Measurements from ENCODE around the gene OPN3.

Gene OPN3

DNA sequence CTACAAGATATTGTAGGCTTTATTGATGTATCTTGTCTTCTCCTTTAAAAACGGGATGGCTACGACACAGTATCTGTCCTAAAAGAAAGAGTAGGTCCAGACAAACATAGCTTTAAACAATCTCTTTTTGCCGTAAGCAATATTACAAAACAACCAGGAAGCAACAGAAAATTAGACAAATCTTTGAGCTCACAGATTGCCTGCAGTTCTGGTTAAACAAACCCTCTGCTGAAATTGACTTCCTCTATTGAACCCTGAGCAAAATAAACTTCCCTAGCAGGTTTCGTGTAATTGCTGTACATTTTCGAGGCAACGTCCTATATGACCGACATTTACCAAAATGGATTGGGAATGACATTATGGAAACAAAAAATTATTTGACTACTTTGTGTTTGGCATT, 50.6 kb downstream of the OPN3 start:
- no peak for DNase-seq (ENCODE audit: low read depth)

DNA sequence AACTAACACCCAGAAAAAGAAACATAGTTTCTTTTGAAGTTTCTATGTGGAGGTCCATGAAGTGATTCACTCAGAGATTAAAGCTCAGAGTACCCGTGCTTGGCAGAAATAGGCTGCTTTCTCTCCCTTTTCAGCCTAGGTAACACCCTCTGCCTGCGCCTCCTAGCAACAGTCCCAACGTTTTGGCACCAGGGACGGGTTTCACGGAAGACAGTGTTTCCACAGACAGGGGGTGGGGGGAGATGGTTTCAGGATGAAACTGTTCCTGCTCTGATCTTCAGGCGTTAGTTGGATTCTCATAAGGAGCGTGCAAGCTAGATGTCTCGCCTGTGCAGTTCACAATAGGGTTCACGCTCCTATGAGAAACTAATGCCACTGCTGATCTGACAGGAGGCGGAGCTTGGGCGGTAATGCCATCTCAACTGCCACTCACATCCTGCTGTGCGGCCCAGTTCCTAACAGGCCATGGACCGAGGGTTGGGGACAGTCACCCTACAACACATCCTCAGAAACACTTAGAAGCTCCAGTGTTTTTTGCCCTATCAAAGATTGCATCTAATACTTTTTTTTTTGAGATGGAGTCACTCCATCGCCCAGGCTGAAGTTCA, 53.2 kb downstream of the OPN3 start:
- DNase-seq (ENCODE audit: low read depth), result no peak

DNA sequence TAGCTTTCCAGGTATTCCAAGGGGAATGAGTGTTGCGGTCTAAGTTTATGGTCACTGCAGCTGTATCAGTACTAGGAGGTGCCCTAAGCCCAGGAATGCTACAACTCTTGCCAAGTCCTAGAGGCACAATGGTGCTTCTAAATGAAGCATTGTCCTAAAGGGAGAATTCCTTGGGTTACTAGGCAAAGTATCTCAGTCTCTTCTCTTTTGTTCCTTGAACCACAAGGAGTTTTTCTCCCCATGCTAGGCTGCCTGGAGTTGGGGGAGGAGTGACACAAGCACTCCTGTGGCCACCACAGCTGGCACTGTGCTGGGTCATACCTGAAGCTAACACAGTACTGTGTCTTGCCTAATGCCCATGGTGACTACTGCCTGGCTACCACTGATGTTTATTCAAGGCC, 57.2 kb downstream of the OPN3 start:
- DNase-seq (ENCODE audit: low read depth), result no peak

DNA sequence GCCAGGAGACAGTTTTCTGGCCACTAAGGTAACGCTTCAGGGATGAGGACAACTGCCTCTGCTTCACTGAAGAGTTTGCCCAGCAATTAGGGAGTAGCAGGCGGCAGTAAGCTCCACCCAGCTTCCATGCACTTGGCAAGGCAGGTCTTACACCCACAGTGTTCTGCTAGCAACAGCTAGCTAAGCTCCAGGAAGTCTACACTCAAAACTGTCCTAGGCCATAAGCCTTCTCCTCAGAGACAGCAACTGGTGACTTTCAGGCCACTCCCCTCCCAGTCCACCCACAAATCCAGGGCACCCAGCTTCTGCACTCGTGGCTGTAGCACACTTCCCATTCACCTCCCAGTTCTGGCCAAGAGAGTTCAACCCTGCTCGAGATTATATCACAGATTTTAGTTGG, 60.7 kb downstream of the OPN3 start:
- no peak for DNase-seq (ENCODE audit: low read depth)

DNA sequence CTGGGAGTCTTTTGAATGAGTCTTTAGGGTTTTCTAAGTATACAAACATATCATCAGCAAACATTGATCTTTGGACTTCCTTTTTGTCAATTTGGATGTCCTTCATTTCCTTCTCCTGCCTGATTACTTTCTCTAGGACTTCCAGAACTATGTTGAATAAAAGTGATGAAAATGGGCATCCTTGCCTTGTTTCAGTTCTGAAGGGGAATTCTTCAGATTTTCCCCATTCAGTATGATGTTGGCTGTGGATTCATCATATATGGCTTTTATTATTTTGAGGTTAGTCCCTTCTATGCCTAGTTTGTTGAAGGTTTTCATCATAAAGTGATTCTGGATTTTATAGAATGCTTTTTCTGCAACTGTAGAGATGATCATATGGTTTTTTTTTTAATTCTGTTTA, 66.0 kb downstream of the OPN3 start:
- DNase-seq (ENCODE audit: low read depth), result no peak

DNA sequence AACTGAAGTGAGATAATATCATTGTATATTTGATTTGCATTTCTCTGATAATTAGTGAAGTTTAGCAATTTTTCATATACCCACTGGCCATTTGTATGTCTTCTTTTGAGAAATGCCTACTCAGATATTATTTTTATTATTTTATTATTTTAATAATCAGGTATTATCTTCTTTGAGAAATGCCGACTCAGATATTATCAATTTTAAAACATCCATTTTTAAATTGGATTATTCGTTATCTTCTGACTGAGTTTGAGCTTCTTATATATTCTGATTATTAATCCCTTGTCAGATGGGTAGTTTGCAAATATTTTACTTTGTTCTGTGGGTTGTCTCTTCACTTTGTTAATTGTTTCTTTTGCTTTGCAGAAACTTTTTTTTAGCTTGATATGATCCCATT, 70.3 kb downstream of the OPN3 start:
- no peak for DNase-seq (ENCODE audit: low read depth)

DNA sequence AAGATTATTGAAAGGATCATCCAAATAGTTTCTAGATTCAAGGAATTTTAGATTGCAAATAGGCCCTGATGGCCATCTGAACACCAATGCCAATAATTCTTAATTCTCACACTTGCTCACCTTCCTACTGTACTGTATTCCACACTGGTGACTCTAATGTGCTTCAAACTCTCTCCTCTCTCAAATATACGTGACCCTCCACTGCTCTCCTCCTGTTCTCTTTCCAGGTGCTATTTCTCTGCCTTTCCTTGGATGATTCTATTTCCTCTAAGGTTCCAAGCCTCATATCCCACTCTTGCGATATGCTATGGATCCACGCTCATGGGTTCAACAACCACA, 79.4 kb downstream of the OPN3 start:
- DNase-seq (ENCODE audit: low read depth), result no peak

DNA sequence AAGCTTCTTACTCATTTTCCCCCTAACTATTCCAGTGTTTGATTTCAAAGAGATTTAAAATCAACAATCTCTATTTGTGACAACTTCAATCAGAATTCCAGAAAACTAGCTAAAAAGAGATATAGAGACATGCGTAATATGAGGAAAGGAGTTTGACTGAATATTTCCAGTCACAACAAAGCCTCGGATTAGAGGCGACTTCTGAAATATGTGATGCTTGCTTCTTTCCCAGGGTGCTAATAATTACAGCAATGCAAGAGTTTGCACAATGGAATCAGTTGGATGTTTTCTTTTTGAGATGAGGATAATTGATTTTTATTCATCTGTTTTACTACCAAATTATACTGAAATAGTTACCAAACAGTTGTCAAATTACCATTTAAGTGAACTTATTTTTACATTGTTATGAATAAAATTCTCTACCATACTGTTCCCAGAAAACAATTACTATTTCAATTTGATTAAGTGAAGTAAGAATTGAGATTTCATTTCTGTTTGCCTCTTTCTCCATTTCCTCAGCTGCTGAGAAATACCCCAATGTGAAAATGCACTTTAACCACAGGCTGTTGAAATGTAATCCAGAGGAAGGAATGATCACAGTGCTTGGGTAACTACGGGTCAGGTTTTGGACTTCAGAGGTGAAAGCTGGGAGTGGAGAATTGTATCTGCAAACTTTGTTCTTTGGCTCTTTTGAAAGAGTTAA, 79.9 kb downstream of the OPN3 start:
- no peak for DNase-seq (ENCODE audit: low read depth)

DNA sequence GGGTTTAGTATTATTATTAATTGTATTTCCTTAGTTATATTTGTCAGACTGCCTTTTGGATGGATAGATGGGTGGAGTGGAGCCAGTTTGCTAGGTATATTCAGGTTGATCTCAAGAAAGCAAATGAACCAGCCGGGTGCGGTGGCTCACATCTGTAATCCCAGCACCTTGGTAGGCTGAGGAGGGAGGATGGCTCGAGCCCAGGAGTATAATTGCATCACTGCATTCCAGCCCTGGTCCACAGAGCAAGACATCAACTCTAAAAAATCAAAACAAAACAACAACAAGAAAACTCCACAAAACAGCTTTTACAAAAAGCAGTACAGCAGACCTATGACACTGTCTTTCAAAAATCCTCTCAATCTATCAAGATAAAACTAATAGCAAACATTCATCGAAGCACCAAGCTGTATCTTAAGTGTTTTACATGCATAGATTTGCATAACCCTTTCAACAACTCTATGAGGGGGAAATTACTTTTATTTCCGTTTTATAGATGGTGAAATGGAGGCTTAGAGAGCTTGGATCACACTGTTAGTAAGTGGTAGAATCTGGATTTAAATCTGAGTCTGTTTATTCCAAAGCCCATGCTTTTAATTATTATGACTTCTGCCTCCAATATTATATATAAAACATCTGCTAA, 82.5 kb downstream of the OPN3 start:
- no peak for DNase-seq (ENCODE audit: low read depth)

DNA sequence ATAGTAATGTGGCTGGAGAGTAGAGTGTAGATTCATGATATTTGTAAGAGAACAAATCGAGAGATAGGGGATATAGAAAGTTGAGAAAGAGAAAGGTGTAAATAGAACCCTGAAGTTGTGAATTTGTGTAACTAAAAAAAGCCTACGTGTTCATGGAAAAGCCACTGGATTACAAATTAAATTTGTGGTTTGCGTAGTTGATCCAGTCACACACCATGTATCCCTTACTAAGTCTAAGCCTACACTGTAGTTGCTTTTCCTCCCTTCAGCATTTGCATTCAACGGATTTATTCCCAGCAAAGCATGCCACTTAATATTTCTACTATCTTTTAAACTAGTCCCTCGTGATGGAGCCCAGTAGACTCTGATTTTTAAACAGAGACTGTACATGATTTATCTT, 83.1 kb downstream of the OPN3 start:
- DNase-seq (ENCODE audit: low read depth), result no peak

DNA sequence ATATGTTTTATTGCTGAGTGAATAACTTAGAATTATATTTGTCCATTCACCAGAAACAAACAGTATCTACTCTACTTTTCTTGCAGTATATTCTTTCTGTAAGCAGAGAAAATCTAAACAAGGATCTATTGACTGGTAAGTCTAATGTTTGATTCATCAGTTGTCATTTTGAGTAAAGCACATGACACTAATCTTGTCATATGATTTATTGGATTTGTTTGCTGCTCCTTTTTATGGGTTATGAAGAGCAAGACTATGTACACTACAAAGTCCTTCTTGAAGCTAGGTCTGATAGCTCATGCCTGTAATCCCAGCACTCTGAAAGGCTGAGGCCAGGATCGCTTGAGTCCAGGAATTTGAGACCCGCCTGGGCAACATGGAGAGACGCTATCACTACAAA, 84.6 kb downstream of the OPN3 start:
- DNase-seq (ENCODE audit: low read depth), result no peak

DNA sequence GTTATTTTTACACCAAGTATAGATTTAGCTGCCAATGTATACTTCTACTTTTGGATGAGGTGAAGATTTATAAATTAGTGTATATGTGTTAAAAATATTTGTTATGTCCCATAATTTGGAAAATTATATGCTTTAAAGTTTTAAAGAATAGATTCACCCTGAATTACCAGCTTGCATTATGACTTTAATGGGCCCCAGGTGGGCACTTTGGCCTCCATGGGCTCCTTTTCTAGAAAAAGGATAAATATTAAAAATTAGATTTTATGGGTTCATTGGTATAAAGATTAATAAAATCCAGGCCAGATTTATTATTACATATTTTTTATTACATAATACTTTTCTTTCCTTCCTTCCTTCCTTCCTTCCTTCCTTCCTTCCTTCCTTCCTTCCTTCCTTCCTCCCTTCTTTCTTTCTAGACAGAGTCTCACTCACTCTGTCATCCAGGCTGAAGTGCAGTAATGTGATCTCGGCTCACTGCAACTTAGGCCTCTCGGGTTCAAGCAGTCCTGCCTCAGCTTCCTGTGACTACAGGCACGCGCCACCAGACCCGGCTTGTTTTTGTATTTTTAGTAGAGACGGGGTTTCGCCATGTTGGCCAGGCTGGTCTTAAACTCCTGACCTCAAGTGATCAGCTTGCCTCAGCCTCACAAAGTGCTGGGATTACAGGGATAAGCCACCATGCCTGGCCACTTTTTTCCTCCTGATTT, 86.1 kb downstream of the OPN3 start:
- no peak for DNase-seq (ENCODE audit: low read depth)

DNA sequence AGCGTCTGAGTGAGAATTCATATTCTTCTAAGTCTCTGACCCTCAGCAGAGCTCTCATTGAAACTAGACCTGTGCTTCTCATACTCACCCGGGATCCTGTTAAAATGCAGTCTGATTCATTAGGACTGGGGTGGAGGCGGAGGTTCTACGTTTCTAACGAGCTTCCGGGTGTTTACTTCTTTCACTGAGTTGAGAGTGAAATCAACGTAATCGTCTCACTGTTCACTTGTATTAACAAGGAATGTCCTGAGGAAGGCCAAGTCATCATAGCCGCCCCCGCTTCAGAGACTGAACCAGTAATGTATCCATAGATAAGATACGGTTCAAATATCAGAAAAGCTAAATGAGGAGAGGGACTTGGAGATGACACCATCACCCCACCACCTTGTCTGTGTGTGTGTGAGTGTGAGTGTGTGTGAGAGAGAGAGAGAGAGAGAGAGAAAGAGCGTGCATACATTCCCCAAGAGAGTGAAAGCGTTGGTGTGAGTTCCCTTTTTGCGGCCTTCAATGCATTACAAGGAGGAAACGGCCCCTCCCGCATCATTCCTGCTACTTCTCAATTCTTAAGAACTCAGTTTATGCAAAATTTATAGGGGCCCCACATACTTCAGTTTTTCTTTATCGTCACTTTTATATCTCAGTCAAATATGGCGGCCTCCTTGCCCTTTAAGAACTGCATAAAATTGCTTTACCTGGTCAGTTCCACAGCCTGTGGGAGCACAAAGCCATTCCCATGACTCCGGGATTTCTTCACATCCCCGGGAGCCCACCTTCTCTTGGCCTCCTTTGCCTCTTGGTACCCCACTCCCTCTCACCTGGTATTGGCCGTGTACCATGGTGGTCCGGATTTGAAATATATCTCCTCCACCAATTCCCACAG, 88.2 kb downstream of the OPN3 start:
- no peak for DNase-seq (ENCODE audit: low read depth)

DNA sequence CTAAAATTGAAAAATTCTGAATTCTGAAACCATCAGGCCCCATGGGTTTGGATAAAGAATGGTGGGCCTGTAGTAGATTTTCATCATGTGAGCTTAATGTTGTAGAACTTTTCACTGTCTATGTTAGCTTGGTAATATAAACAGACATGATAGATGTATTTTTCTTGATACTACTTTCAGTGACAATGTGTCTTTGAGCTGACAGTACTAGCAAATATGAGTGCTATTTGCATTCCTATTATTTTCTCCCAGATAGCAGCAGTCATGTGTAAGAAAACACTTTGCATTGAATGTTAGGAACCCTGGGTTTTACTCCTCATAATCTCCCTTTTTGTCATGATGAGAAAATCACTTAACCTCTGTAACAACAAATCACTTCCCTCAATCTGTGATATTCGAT, 89.9 kb downstream of the OPN3 start:
- no peak for DNase-seq (ENCODE audit: low read depth)

DNA sequence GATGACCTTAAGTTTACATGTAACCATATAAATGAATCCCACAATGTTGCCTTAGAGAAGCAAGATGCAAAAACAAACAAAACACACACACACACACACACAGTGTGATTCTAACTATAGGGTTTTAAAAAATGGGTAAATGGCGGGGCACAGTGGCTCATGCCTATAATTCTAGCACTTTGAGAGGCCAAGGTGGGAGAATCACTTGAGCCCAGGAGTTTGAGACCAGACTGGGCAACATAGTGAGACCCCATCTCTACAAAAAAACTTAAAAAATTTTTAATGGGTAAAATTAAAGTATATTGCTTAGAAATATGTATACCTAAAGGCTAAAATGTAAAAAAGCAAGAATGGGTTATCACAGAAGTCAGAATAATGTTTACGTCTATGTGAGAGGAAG, 92.2 kb downstream of the OPN3 start:
- no peak for DNase-seq (ENCODE audit: low read depth)

All from activated T-helper 9 cell treated with anti-CD3 and anti-CD28 coated beads, Interleukin-2, amount 50 U/mL, for 16 hours (primary cell).